Heart left ventricle (tissue), 13 donors: ENCODE measurements around the gene PLPPR5.

Source experiments
- POLR2A ChIP-seq, 2 donors: fragments of 450-650 bp; IDR thresholded peaks; one replicate each; pipeline ENCODE4 v1.6.1; 2017; ENCODE audit warnings: antibody characterized with exemption in 2 of 2, mild to moderate bottlenecking in 2 of 2, moderate library complexity in 2 of 2
- TF ChIP-seq, protein P1 (sequence below), 12 donors: fragments of 200-600 bp; sonication (generic) in 4 of 12; IDR thresholded peaks; one replicate each; pipeline versions ENCODE4 v1.5.0 to v1.8.0; 2018 to 2022; ENCODE audit warnings: antibody characterized with exemption in 12 of 12, mild to moderate bottlenecking in 5 of 12
- donor health status: ischemic (EF 13 %, LVEDD 7.1; RV severe dilation, severe dysfunction).
- donor health status: DM: no; HTN: yes; CAD: no.
- donor health status: DM: no; HTN: no; CAD: no.
- donor health status: ischemic (EF 25% LVEDD 6.9; RV normal size, moderate dysfunction).
- donor health status: ischemic (EF 25% LVEDD 5.7; RV mildly dilated, moderate dysfunction).
- donor health status: ischemic (EF 35%, LVEDD 5.7; RV mildly dilated, moderate dysfunction).
- donor health status: nonischemic (EF 11% LVEDD 7.7; RV severe dilation, severe dysfunction).
- donor health status: DM: yes; HTN: yes; CAD: no.
- donor health status: PGD.
- donor health status: ischemic (EF 29% LVEDD 5.4; RV normal size, mild dysfunction).
- donor health status: nonischemic (EF 23%, LVEDD 6.1; RV moderate dilation, normal function).

DNA sequence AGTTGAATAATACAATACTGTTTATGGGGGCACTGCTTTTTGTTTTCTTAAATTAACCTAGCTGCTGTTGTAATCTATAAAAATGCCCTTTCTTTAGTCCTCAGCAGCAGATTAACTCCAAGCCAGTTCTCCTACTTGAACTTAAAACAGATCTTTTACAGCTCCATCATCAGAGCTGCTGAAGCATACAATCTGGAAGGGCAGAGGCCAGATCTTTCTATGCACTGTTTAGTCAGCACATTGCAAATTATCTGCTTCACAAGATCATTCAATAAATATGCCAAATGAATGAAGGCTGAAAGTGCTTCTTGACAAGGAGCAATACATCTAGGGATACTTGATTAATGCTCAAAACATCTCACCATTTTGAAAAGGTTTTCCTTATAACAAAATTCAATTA lies 115.8 kb downstream of the PLPPR5 start:
- TF ChIP-seq, protein P1, sequence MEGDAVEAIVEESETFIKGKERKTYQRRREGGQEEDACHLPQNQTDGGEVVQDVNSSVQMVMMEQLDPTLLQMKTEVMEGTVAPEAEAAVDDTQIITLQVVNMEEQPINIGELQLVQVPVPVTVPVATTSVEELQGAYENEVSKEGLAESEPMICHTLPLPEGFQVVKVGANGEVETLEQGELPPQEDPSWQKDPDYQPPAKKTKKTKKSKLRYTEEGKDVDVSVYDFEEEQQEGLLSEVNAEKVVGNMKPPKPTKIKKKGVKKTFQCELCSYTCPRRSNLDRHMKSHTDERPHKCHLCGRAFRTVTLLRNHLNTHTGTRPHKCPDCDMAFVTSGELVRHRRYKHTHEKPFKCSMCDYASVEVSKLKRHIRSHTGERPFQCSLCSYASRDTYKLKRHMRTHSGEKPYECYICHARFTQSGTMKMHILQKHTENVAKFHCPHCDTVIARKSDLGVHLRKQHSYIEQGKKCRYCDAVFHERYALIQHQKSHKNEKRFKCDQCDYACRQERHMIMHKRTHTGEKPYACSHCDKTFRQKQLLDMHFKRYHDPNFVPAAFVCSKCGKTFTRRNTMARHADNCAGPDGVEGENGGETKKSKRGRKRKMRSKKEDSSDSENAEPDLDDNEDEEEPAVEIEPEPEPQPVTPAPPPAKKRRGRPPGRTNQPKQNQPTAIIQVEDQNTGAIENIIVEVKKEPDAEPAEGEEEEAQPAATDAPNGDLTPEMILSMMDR (IDR thresholded peaks at IDR 0.05) = no peak
- TF ChIP-seq POLR2A (IDR thresholded peaks at IDR 0.05) = no peak
